GM21723 (cell line): ENCODE measurements around the gene ITGA8.

Experiments used
- ATAC-seq: cut with Tn5 transposase; IDR thresholded peaks from one replicate; pipeline ENCODE4 v1.9.1; 2021; ENCODE audit warnings: mild to moderate bottlenecking, moderate library complexity; ENCODE audit not compliant: unreplicated experiment

Gene ITGA8

GRCh38 chr10:15473396-15473767 lies 246.3 kb downstream of the ITGA8 start:
- no peak for ATAC-seq

- no peak for ATAC-seq
Measured at GRCh38 chr10:15472431-15473395, 247.0 kb downstream of the ITGA8 start.

GRCh38 chr10:15472008-15472407 lies 247.7 kb downstream of the ITGA8 start:
- ATAC-seq, result no peak

GRCh38 chr10:15469111-15469510 lies 250.6 kb downstream of the ITGA8 start:
- ATAC-seq, result no peak

- ATAC-seq, result no peak
Measured at GRCh38 chr10:15464381-15464780, 255.3 kb downstream of the ITGA8 start.
